ENCODE results near the gene DRGX. TPM values are rescaled to one million over a fixed set of nuclear protein-coding genes. Genes with fewer than 3 reads are reported as not detected.

Gene DRGX
- total and polyA plus RNA-seq, 2 donors (not counting 3 experiments of a cell fraction or from before 2014, with no cell fraction given): not detected

DNA sequence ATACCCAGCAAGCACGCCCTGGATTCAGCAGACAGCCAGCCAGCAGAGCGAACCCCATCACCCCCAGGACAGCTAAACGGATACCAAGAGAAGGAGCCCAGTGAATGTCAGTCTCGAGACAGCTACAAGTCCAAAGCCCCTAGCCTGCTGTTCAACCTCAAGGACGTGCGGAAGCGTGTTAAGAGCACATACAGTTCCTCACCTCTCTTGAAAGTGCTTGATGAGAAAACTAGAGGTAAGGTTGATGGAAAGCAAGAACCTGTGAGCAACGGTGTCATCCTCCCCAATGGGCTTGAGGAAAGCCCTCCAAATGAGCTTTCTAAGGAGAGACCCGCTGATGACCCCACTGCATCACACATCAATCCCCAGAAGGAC is 72.0 kb downstream of the DRGX start:
- ChIA-PET POLR2A (no interaction called here), CTCF (interaction anchor here (1.3 to 1.5 kb wide), 2 partner anchors 9 to 189 kb away, joined by 4 to 5 read pairs; no protein-coding TSS in a partner anchor)
- H3K4me1 ChIP-seq (ENCODE audit: control insufficient read depth, extremely low read depth, insufficient read depth, low read length): no peaks in the 10 kb centered on the region
- H3K79me2 ChIP-seq (ENCODE audit: control insufficient read depth, insufficient read depth, low read length): no peaks in the 10 kb centered on the region
- H2AFZ ChIP-seq (ENCODE audit: low read depth, low read length): no peak overlapping the region
- DNase-seq (ENCODE audit: low read depth, low spot score) (no peak), FAIRE-seq (no peak)
- no peaks in the 10 kb centered on the region for H3K27me3 ChIP-seq (ENCODE audit: control insufficient read depth in 2 of 2, insufficient read depth in 2 of 2, low read length in 2 of 2)
- no peak overlapping the region for H3K27ac ChIP-seq (ENCODE audit: insufficient read depth, low read depth, low read length)
- no peaks in the 10 kb centered on the region for H4K20me1 ChIP-seq (replicated peaks; ENCODE audit: control insufficient read depth, extremely low read depth, insufficient read depth, low read length)
- dilution Hi-C loops (cut with MboI; ENCODE audit: extremely low pct_ligation_motif_present, low sequenced_read_pairs) (no loop called here), intact Hi-C loops (cut with micrococcal nuclease) (no loop called here)
- H3K4me3 ChIP-seq (replicated peaks in 1 of 3; ENCODE audit: insufficient read depth in 1 of 3, low read depth in 1 of 3, low read length in 3 of 3): no peak overlapping the region
- BruUV-seq (replicated peaks): no TSS peak
- H3K36me3 ChIP-seq (ENCODE audit: control insufficient read depth in 2 of 2, extremely low read depth in 1 of 2, insufficient read depth in 2 of 2, low read length in 2 of 2): no peaks in the 10 kb centered on the region
- TF ChIP-seq MYC (IDR thresholded peaks at IDR 0.05; ENCODE audit: low read depth, low read length): no peak
- no peaks in the 10 kb centered on the region for H3K9me1 ChIP-seq (replicated peaks; ENCODE audit: control insufficient read depth, extremely low read depth, insufficient read depth, low read length)
- no peaks in the 10 kb centered on the region for H3K9me3 ChIP-seq (replicated peaks; ENCODE audit: control insufficient read depth, insufficient read depth, low read length)
- no peak overlapping the region for H3K4me2 ChIP-seq (ENCODE audit: insufficient read depth, low read length)
- H3K9ac ChIP-seq (replicated peaks; ENCODE audit: extremely low read depth, insufficient read depth, low read length): no peak overlapping the region

DNA sequence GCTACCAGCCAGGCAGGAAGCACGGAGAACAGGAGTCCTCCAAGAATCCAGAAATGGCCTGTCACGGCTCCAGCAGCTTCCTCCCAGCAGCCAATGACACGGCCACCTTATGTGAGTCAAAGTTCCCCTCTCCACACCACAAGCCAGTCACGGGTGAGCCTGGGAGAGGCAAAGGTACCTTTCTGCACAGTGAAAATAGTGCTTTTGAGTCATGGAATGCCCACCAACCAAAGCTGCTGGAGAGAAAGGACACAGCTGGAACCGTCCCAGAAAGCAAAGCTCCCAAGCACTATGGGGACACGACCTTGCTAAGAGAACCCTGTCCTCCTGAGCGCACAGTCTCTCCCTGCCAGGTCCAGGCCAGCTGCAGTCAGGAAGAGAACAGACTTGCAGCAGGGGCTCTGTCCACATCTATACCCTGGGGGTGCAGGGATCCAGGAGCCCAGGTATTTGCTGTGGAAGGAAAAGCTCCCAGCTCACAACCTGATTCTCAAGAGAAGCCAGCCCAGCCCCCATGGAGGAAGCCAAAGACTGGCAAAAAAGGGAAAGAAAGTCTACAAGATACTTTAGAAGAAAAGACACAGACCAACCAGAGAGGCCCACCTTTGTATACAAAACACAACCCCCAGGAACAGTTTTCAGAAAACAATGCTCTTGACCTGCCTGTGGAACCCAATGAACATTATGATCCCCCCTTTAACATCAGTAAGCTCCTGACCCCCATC is 72.6 kb downstream of the DRGX start:
- H3K9me1 ChIP-seq (replicated peaks; ENCODE audit: control insufficient read depth, extremely low read depth, insufficient read depth, low read length): no peaks in the 10 kb centered on the region
- H3K36me3 ChIP-seq (ENCODE audit: control insufficient read depth in 2 of 2, extremely low read depth in 1 of 2, insufficient read depth in 2 of 2, low read length in 2 of 2): no peaks in the 10 kb centered on the region
- H3K27ac ChIP-seq (ENCODE audit: insufficient read depth, low read depth, low read length): no peak overlapping the region
- H3K9me3 ChIP-seq (replicated peaks; ENCODE audit: control insufficient read depth, insufficient read depth, low read length): no peaks in the 10 kb centered on the region
- intact Hi-C loops (cut with micrococcal nuclease) (no loop called here), dilution Hi-C loops (cut with MboI; ENCODE audit: extremely low pct_ligation_motif_present, low sequenced_read_pairs) (no loop called here)
- CTCF ChIA-PET: interaction anchor here (1.5 kb wide), 1 partner anchor 9 kb away, joined by 5 read pairs; no protein-coding TSS in a partner anchor
- FAIRE-seq (no peak), DNase-seq (ENCODE audit: low read depth, low spot score) (no peak)
- H4K20me1 ChIP-seq (replicated peaks; ENCODE audit: control insufficient read depth, extremely low read depth, insufficient read depth, low read length): no peaks in the 10 kb centered on the region
- H3K79me2 ChIP-seq (ENCODE audit: control insufficient read depth, insufficient read depth, low read length): no peaks in the 10 kb centered on the region
- no peak overlapping the region for H3K4me2 ChIP-seq (ENCODE audit: insufficient read depth, low read length)
- no peak overlapping the region for H2AFZ ChIP-seq (ENCODE audit: low read depth, low read length)
- no peak overlapping the region for H3K9ac ChIP-seq (replicated peaks; ENCODE audit: extremely low read depth, insufficient read depth, low read length)
- no peaks in the 10 kb centered on the region for H3K4me1 ChIP-seq (ENCODE audit: control insufficient read depth, extremely low read depth, insufficient read depth, low read length)
- H3K27me3 ChIP-seq (ENCODE audit: control insufficient read depth in 2 of 2, insufficient read depth in 2 of 2, low read length in 2 of 2): no peaks in the 10 kb centered on the region
- BruUV-seq (replicated peaks): no TSS peak
- H3K4me3 ChIP-seq (replicated peaks in 1 of 3; ENCODE audit: insufficient read depth in 1 of 3, low read depth in 1 of 3, low read length in 3 of 3): no peak overlapping the region
- TF ChIP-seq GATA2 (IDR thresholded peaks at IDR 0.05; ENCODE audit: insufficient read depth, insufficient read length, low read depth, low read length) (no peak), JUN (IDR thresholded peaks at IDR 0.05; ENCODE audit: borderline replicate concordance, insufficient read depth, insufficient read length, low read depth) (no peak), POLR2AphosphoS5 (IDR thresholded peaks at IDR 0.05; ENCODE audit: insufficient read depth, low read depth, low read length) (no peak), EZH2 (IDR thresholded peaks at IDR 0.05; ENCODE audit: borderline replicate concordance, low read depth, low read length, severe bottlenecking) (no peak), MAX (IDR thresholded peaks at IDR 0.05; ENCODE audit: insufficient read depth, insufficient read length) (no peak), POLR2A (IDR thresholded peaks at IDR 0.05; ENCODE audit: low read depth, low read length) (no peak), FOS (IDR thresholded peaks at IDR 0.05; ENCODE audit: borderline replicate concordance, insufficient read depth, low read length) (no peak), MYC (IDR thresholded peaks at IDR 0.05; ENCODE audit: low read depth, low read length) (no peak)
- TF ChIP-seq, protein P1, sequence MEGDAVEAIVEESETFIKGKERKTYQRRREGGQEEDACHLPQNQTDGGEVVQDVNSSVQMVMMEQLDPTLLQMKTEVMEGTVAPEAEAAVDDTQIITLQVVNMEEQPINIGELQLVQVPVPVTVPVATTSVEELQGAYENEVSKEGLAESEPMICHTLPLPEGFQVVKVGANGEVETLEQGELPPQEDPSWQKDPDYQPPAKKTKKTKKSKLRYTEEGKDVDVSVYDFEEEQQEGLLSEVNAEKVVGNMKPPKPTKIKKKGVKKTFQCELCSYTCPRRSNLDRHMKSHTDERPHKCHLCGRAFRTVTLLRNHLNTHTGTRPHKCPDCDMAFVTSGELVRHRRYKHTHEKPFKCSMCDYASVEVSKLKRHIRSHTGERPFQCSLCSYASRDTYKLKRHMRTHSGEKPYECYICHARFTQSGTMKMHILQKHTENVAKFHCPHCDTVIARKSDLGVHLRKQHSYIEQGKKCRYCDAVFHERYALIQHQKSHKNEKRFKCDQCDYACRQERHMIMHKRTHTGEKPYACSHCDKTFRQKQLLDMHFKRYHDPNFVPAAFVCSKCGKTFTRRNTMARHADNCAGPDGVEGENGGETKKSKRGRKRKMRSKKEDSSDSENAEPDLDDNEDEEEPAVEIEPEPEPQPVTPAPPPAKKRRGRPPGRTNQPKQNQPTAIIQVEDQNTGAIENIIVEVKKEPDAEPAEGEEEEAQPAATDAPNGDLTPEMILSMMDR (IDR thresholded peaks at IDR 0.05; ENCODE audit: extremely low read depth in 1 of 2, insufficient read depth in 1 of 2, low read depth in 1 of 2, low read length in 2 of 2): no peak
- POLR2A ChIA-PET: no interaction called here

Data from endothelial cell of umbilical vein (primary cell).